GM12891 (cell line): ENCODE results near the gene HSD3B7.

Source experiments
- DNase-seq: peaks from one replicate; pipeline ENCODE4 v3.0.0; 2011; ENCODE audit warnings: low spot score; ENCODE audit not compliant: insufficient read length
- FAIRE-seq: peaks from 2 replicates; lab custom pipeline; 2011; peaks lifted over from hg19 to GRCh38; lab: Jason Lieb, UNC
- PAX5 ChIP-seq: IDR thresholded peaks from 2 replicates; pipeline ENCODE4 v1.6.1; 2011; ENCODE audit warnings: low read length, moderate library complexity, mild to moderate bottlenecking; ENCODE audit not compliant: insufficient read depth, severe bottlenecking
- POLR2A ChIP-seq: IDR thresholded peaks from 2 replicates; pipeline ENCODE4 v1.6.1; 2011; ENCODE audit warnings: low read depth, low read length, control low read depth
- POLR2AphosphoS5 ChIP-seq: IDR thresholded peaks from 2 replicates; pipeline ENCODE4 v1.6.1; 2011; ENCODE audit warnings: low read depth, low read length, control low read depth
- POU2F2 ChIP-seq: IDR thresholded peaks from 2 replicates; pipeline ENCODE4 v1.6.1; 2011; ENCODE audit warnings: low read depth, mild to moderate bottlenecking, control low read depth, low read length, moderate library complexity
- SPI1 ChIP-seq: IDR thresholded peaks from 2 replicates; pipeline ENCODE4 v1.6.1; 2011; ENCODE audit warnings: low read depth, low read length, control low read depth
- TAF1 ChIP-seq: IDR thresholded peaks from 2 replicates; pipeline ENCODE4 v1.6.1; 2011; ENCODE audit warnings: low read depth, low read length, control low read depth

The HSD3B7 gene

GRCh38 chr16:30947859-30948666, 36.9 kb upstream of the HSD3B7 start:
- DNase-seq: peak; percentile 53
- no peak for FAIRE-seq
- TF ChIP-seq SPI1 (no peak), POLR2A (no peak), PAX5 (no peak), TAF1 (no peak), POU2F2 (no peak), POLR2AphosphoS5 (no peak)

GRCh38 chr16:30948667-30949649, 36.0 kb upstream of the HSD3B7 start, which contains the start of gene ORAI3:
ORAI3 (plus strand) TSS chr16:30949068; CDS start chr16:30949290, 222 bp downstream.
- TF ChIP-seq TAF1: peak; percentile 56; the same call in 1 of the 2 replicates
- TF ChIP-seq POLR2AphosphoS5: peak; percentile 70
- TF ChIP-seq PAX5: no peak
- peak; percentile 98 for TF ChIP-seq SPI1
- peak; percentile 30; the same call in 1 of the 2 replicates for TF ChIP-seq POLR2A
- peak; percentile 51; the same call in 1 of the 2 replicates for TF ChIP-seq POU2F2
- FAIRE-seq (peak; percentile 41), DNase-seq (peak; percentile 78)

GRCh38 chr16:30949650-30950515, 35.1 kb upstream of the HSD3B7 start:
- DNase-seq: no peak
- peak; percentile 94 for FAIRE-seq
- TF ChIP-seq POU2F2 (no peak), POLR2AphosphoS5 (peak; percentile 80; the same call in 1 of the 2 replicates), SPI1 (0 out of 2 replicates have a peak, but pooled peaks have one; percentile 28), TAF1 (peak; percentile 62; the same call in 1 of the 2 replicates), PAX5 (no peak), POLR2A (peak; percentile 72)

GRCh38 chr16:30950516-30951065, 34.4 kb upstream of the HSD3B7 start:
- TF ChIP-seq SPI1 (no peak), POU2F2 (no peak), POLR2A (no peak), TAF1 (no peak), PAX5 (no peak), POLR2AphosphoS5 (no peak)
- DNase-seq: no peak
- no peak for FAIRE-seq

- TF ChIP-seq POLR2AphosphoS5: no peak
- TF ChIP-seq SPI1: no peak
- no peak for TF ChIP-seq PAX5
- no peak for TF ChIP-seq POLR2A
- TF ChIP-seq POU2F2: no peak
- TF ChIP-seq TAF1: no peak
- FAIRE-seq (no peak), DNase-seq (no peak)
Observed at GRCh38 chr16:30951193-30951592, 33.8 kb upstream of the HSD3B7 start.

- no peak for FAIRE-seq
- TF ChIP-seq TAF1 (no peak), POLR2A (no peak), SPI1 (no peak), POLR2AphosphoS5 (no peak), POU2F2 (no peak), PAX5 (no peak)
- no peak for DNase-seq
Observed at GRCh38 chr16:30951750-30952149, 33.3 kb upstream of the HSD3B7 start.

- FAIRE-seq: no peak
- DNase-seq: no peak
- TF ChIP-seq PAX5 (no peak), POLR2AphosphoS5 (no peak), TAF1 (no peak), POU2F2 (no peak), SPI1 (no peak), POLR2A (no peak)
Observed at GRCh38 chr16:30953111-30953510, 31.9 kb upstream of the HSD3B7 start.
